Measurements from ENCODE around the gene CRISP3. TPM values are rescaled to one million over a fixed set of nuclear protein-coding genes. Genes with fewer than 3 reads are reported as not detected.

CRISP3 gene
- total RNA-seq, 1 donor from 2014 or later = not detected

DNA sequence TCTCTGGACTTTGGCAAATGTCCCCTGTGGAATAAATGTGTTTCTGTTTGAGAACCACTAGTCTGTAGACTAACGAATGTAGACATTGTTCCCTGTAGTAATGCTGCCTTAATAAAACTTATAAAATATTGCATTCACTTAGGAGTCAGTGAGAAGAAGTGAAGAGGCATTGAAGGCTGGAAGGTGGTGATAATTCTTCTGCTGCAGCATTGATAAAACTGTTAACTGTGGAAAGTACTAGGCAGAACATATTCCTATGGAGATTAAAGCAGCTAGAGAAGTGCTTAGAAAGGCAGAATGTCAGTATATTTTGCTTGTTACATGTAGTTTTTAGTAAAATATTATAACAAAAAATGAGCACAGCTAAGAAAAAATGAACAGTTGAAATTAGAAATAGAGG, 38.1 kb upstream of the CRISP3 start:
- no peak for TF ChIP-seq CTCF (conservative IDR thresholded peaks at IDR 0.05)
- Mint-ChIP-seq H3K9me3 (peaks cover 4% of the 10 kb centered on the region), H3K36me3 (ENCODE audit: low read depth) (no peaks in the 10 kb centered on the region), H3K27ac (ENCODE audit: unreplicated experiment) (no peak overlapping the region), H3K4me3 (no peak overlapping the region), H3K27me3 (ENCODE audit: low read depth) (no peaks in the 10 kb centered on the region), H3K4me1 (no peaks in the 10 kb centered on the region)
- DNase-seq (ENCODE audit: low read depth, low spot score) = no peak

- Mint-ChIP-seq H3K4me3 (no peak overlapping the region), H3K36me3 (ENCODE audit: low read depth) (no peaks in the 10 kb centered on the region), H3K4me1 (no peaks in the 10 kb centered on the region), H3K9me3 (peaks cover 3% of the 10 kb centered on the region), H3K27me3 (ENCODE audit: low read depth) (no peaks in the 10 kb centered on the region), H3K27ac (ENCODE audit: unreplicated experiment) (no peak overlapping the region)
- TF ChIP-seq CTCF (conservative IDR thresholded peaks at IDR 0.05) = no peak
- no peak for DNase-seq (ENCODE audit: low read depth, low spot score)
Measured at GRCh38 chr6:49776444-49776843, 32.3 kb upstream of the CRISP3 start.

DNA sequence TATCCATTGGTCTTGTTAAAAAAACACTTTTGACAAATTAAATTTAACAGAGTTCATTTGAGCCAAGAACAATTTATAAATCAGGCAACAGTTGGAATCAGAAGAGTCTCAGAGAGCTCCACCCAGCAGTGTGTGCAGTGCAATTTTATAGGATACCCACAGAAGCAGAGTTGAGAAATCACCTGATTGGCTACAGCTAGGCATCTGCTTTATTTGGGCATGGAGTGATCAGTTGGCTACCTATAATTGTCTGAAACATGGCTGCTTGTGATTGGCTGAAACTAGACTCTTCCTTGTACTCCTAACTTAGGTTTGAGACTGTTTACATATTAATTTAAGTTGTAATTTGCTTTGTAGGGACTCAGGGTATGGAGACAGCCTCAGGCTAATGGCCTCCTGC, 30.9 kb upstream of the CRISP3 start:
- no peaks in the 10 kb centered on the region for H3K4me1 Mint-ChIP-seq
- H3K36me3 Mint-ChIP-seq (ENCODE audit: low read depth) = no peaks in the 10 kb centered on the region
- no peaks in the 10 kb centered on the region for H3K27me3 Mint-ChIP-seq (ENCODE audit: low read depth)
- H3K4me3 Mint-ChIP-seq = no peak overlapping the region
- H3K27ac Mint-ChIP-seq (ENCODE audit: unreplicated experiment) = no peak overlapping the region
- DNase-seq (ENCODE audit: low read depth, low spot score) = no peak
- no peak for TF ChIP-seq CTCF (conservative IDR thresholded peaks at IDR 0.05)
- H3K9me3 Mint-ChIP-seq = peaks cover 3% of the 10 kb centered on the region

DNA sequence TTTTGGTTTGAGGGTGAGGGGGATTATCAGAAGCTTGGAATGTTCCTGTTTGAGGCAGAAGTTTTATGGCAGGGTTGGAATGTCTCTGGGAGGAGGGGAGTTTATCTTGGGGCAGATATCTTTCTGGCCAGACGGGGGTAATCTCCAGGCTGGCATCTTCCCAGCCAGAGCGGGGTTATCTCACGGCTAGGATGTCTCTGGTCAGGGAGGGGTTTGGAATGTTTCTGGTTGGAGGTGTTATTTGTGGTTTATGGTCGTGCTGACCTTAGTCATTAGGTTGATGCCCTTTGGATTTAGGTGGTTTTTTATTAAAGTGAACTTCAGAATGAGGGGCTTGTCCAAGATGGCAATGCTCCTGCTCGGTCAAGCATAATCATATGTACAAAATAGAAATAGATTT, 28.1 kb upstream of the CRISP3 start:
- Mint-ChIP-seq H3K27ac (ENCODE audit: unreplicated experiment) (no peak overlapping the region), H3K4me1 (no peaks in the 10 kb centered on the region), H3K27me3 (ENCODE audit: low read depth) (no peaks in the 10 kb centered on the region), H3K9me3 (peaks cover 3% of the 10 kb centered on the region), H3K36me3 (ENCODE audit: low read depth) (no peaks in the 10 kb centered on the region), H3K4me3 (no peak overlapping the region)
- DNase-seq (ENCODE audit: low read depth, low spot score) = no peak
- TF ChIP-seq CTCF (conservative IDR thresholded peaks at IDR 0.05) = no peak

DNA sequence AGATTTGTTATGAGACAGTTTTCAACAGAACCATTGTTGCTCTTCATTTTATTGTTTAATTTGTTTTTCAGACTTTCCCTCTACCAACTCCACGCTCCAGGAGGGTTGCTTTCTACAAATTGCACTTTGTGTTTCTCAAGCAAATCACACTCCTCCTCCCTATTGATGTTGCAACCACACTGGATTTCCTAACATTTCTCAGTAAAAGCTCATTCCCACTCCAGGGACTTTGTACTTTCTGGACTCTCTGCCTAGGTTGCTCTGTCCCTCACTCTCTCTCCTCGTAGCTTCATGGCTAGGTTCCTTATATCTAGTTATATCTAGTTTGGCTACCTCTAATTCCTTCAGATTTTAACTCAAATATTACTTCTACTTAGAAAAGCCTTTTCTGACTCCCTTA, 22.6 kb upstream of the CRISP3 start:
- H3K36me3 Mint-ChIP-seq (ENCODE audit: low read depth) = no peaks in the 10 kb centered on the region
- DNase-seq (ENCODE audit: low read depth, low spot score) = no peak
- H3K4me1 Mint-ChIP-seq = no peaks in the 10 kb centered on the region
- H3K4me3 Mint-ChIP-seq = no peak overlapping the region
- no peak for TF ChIP-seq CTCF (conservative IDR thresholded peaks at IDR 0.05)
- no peaks in the 10 kb centered on the region for H3K9me3 Mint-ChIP-seq
- H3K27ac Mint-ChIP-seq (ENCODE audit: unreplicated experiment) = no peak overlapping the region
- peaks cover 2% of the 10 kb centered on the region for H3K27me3 Mint-ChIP-seq (ENCODE audit: low read depth)
